Right forelimb (tissue), 1 donor: Measurements from ENCODE around the gene SHF.

Source experiments
- DNase-seq: peaks from one replicate; pipeline ENCODE4 v3.0.0-alpha.2; 2018

SHF gene

GRCh38 chr15:45121706-45122417 lies 65.9 kb downstream of the SHF start:
- no peak for DNase-seq

GRCh38 chr15:45121020-45121419 lies 66.7 kb downstream of the SHF start:
- no peak for DNase-seq

- DNase-seq: no peak
These were observed 67.4 kb downstream of the SHF start for GRCh38 chr15:45120081-45120972.

- DNase-seq: no peak
These were observed 68.8 kb downstream of the SHF start for GRCh38 chr15:45118996-45119395.

GRCh38 chr15:45118131-45118588 lies 69.6 kb downstream of the SHF start:
- DNase-seq: peak; percentile 90

GRCh38 chr15:45117308-45118130 lies 70.2 kb downstream of the SHF start:
- no peak for DNase-seq
